Measurements from ENCODE around the gene PPM1E.
"Not testable (repeated sequence)": the region's sequence is repeated elsewhere in the genome, so short reads cannot be mapped to it uniquely, and the experiment has no call there.

The PPM1E gene

DNA sequence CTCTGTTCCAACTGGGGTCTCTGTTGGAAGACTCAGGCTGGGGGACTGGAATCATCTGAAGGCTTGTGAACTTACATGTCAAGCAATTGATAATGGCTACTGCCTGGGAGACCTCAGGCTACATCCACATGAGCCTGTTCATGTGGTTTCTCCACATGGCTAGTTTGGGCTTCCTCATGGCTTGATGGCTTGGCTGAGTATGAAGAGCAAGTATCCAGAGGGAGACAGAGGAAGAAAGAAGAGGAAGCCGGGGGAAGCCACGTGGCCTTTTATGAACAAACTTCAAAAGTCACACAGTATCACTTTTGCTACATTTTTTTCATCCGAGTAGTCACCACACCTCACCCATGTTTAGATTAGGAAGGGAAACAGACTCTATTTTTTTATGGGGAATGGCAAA lies 192.2 kb downstream of the PPM1E start:
- in situ Hi-C loops (cut with MboI; ENCODE audit: low sequenced_read_pairs, unreplicated experiment), result no loop called here
- TF ChIP-seq, protein P1, sequence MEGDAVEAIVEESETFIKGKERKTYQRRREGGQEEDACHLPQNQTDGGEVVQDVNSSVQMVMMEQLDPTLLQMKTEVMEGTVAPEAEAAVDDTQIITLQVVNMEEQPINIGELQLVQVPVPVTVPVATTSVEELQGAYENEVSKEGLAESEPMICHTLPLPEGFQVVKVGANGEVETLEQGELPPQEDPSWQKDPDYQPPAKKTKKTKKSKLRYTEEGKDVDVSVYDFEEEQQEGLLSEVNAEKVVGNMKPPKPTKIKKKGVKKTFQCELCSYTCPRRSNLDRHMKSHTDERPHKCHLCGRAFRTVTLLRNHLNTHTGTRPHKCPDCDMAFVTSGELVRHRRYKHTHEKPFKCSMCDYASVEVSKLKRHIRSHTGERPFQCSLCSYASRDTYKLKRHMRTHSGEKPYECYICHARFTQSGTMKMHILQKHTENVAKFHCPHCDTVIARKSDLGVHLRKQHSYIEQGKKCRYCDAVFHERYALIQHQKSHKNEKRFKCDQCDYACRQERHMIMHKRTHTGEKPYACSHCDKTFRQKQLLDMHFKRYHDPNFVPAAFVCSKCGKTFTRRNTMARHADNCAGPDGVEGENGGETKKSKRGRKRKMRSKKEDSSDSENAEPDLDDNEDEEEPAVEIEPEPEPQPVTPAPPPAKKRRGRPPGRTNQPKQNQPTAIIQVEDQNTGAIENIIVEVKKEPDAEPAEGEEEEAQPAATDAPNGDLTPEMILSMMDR (IDR thresholded peaks at IDR 0.05; ENCODE audit: borderline replicate concordance, control extremely low read depth, extremely low read depth, insufficient read depth, missing control alignments), result no peak

DNA sequence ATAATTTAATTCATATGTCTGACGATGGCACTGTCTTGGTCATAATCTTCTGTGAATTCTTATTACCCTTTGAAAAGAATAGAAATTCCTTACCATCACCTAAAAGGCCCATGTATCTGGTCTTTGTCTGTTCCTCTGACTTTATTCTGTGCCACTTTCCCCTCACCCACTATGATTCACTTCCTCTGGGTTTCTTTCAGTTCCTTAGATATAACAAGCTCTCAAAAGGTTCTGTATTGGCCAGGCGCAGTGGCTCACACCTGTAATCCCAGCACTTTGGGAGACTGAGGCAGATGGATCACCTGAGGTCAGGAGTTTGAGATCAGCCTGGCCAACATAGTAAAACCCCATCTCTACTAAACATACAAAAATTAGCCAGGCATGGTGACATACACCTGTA lies 198.7 kb downstream of the PPM1E start:
- in situ Hi-C loops (cut with MboI; ENCODE audit: low sequenced_read_pairs, unreplicated experiment); DNase-seq (ENCODE audit: low spot score): not testable (repeated sequence)

More for the DNA sequence above, 192.2 kb downstream of the PPM1E start:
- DNase-seq (ENCODE audit: low spot score), result no peak

DNA sequence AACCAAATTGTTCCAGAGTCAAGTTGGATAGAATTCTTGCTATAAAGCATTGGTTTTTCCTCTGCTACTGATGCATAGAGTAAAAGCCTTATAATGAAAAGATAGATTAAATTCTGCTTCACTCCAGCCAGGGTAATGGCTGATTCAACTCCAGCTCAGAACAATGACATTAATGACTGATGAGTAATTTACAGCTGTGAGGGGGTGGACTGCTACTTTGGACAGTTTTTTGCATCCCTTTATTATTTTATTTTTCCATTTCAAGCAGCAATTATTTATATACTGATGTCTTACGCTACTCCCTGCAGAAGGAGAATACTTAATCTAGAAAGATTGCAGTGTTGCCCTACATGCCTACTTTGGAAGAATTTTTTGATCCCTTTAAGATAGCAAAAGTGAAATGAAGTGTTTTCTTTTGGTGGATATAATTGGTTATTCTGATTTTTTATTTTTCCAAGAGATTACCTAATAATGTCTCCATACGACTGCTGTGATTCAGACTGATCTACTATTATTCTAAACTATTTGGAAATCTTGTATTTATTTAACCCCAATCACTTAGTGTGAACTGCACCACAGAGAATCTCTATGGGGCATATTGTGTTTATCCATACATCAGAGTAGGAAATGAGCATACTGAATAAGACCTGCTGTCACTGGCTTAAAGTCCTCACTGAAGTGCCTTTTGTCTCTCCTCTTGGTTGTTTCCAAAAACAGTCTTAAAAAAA lies 201.5 kb downstream of the PPM1E start:
- TF ChIP-seq, protein P1 (IDR thresholded peaks at IDR 0.05; ENCODE audit: borderline replicate concordance, control extremely low read depth, extremely low read depth, insufficient read depth, missing control alignments), result no peak
- in situ Hi-C loops (cut with MboI; ENCODE audit: low sequenced_read_pairs, unreplicated experiment), result no loop called here
- DNase-seq (ENCODE audit: low spot score), result no peak

DNA sequence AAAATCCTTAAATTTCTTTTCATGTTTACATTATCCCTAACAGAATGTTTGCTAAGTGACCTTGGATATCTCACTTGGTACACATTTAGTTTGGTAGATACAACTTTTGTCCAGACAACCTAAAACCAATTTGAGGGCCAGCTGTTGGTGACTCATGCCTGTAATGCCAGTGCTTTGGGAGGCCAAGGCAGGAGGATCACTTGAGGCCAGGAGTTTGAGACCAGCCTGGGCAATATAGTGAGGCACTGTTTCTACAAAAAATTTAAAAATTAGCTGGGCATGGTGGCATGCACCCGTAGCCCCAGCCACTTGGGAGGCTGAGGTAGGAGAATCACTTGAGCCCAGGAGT lies 202.0 kb downstream of the PPM1E start:
- DNase-seq (ENCODE audit: low spot score); in situ Hi-C loops (cut with MboI; ENCODE audit: low sequenced_read_pairs, unreplicated experiment): not testable (repeated sequence)

DNA sequence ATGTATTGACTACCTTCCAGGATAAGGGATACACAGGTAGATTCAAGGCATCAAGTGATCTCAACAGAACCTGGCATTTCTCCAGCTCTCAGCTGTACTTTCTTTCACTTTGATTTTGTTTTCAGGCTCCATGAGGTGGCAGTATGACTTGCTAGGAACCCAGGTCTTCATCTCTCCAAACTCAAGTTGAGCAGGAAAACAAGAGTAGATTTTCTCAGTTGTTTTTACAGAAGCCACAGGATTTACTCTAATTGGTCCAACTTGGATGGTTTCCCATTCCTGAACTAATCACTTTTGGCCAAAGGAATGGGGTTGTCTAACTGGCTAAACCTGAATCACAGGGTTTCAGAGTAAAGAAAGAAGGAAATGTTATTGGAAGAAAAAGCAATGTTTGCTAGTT lies 204.4 kb downstream of the PPM1E start:
- in situ Hi-C loops (cut with MboI; ENCODE audit: low sequenced_read_pairs, unreplicated experiment), result no loop called here
- peak; percentile 62 for DNase-seq (ENCODE audit: low spot score)
- TF ChIP-seq, protein P1 (IDR thresholded peaks at IDR 0.05; ENCODE audit: borderline replicate concordance, control extremely low read depth, extremely low read depth, insufficient read depth, missing control alignments), result peak; percentile 15

DNA sequence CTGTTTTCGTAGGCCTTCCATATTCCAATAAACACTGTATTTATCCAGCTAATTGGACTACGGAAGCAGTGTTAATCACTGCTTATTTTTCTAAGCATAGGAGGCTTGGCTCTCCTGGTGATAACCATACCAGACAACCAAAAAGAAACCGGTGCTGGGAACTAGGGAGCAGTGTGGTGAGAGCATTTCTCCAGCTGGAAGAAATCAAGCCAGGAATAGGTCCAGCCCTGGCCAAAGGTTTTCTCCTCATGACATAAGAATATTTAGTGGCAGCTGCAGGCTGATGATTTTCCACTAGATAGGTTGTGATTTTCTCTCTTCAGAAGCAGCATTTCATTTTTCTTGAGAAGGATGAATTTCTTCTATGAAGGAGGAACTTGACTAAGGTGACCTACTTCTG lies 209.6 kb downstream of the PPM1E start:
- in situ Hi-C loops (cut with MboI; ENCODE audit: low sequenced_read_pairs, unreplicated experiment), result no loop called here
- no peak for DNase-seq (ENCODE audit: low spot score)
- TF ChIP-seq, protein P1 (IDR thresholded peaks at IDR 0.05; ENCODE audit: borderline replicate concordance, control extremely low read depth, extremely low read depth, insufficient read depth, missing control alignments), result no peak

DNA sequence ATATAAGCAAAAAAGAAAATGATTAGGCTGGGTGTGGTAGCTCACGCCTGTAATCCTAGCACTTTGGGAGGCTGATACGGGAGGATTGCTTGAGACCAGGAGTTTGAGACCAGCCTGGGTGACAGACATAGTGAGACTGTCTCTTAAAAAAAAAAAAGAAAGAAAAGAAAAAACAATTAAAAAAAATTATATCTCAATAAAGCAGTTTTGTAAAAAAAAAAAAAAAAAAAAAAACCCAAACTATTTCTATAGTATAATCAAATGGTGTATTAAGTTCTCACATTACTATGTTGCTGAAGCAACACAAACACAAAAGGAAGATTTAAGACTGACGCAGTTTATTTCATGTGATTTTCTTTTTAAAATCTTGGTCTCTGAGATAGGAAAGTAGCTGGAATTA lies 210.6 kb downstream of the PPM1E start:
- in situ Hi-C loops (cut with MboI; ENCODE audit: low sequenced_read_pairs, unreplicated experiment), result no loop called here
- no peak for DNase-seq (ENCODE audit: low spot score)
- TF ChIP-seq, protein P1 (IDR thresholded peaks at IDR 0.05; ENCODE audit: borderline replicate concordance, control extremely low read depth, extremely low read depth, insufficient read depth, missing control alignments), result no peak
